ENCODE measurements around the gene SLC1A5.
A peak's percentile ranks its signal among the peaks of the same experiment; 100 is the strongest.
"Not testable (repeated sequence)": the region's sequence is repeated elsewhere in the genome, so short reads cannot be mapped to it uniquely, and the experiment has no call there.

SLC1A5 gene

DNA sequence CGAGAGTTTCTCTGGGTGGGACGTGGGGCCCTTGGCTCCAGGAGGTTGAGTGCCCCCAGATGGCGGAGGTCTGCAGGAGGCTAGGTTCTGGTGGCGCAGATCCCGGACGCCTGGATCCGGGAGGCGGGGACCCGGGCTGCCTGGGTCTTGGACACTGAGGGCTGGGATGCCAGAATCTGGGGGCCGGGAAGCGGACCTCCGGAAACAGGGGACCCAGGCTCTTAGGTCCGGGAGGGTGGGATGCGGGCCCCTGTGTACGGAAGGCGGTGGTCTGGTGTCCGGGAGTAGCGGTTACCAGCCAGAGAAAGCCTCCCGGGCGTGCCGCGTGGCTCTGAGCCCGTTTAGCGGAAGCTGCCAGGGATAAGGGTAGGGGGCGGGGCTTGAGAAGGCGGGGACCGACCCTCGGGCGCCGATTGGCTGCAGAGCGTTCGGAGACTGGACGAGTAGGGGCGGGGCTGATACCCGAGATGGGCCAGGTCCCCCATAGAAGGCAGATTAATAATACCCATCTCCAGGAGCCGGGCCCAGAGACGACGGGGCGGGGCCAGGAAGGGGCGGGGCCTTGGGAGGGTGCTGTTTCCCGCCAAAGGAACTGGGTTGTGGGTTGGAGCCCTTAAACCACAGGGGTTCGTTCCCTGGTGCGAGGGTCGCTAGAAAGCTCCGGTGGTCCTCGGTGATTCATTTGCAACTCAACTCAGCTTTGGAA lies at the start of gene SLC1A5:
TSS of gene SLC1A5 (minus strand) at position 333 of the 706 bp plus-strand sequence. CDS start 629 bp downstream, outside the sequence.
- DNase-seq: peak; percentile 95 to 99

DNA sequence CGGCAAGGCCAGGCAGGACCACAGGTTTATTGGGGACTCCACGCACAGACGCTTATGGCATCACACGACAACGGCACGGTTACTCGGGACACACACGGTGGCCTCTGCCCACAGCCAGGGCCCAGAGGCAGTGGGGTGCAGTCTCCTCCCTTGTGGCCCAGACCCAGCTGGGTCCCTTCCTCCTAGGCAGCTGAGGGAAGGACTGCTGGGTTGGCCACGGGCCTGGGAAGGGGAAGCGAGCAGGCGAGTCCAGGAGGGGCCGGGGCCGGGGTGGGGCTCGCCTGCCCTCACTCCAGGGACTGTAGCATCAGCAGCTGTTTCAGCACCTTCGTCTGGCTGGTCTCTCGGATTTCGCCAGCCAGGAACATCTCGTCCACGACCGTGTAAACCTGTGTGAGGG lies 49.8 kb upstream of the SLC1A5 start:
- DNase-seq: no peak

DNA sequence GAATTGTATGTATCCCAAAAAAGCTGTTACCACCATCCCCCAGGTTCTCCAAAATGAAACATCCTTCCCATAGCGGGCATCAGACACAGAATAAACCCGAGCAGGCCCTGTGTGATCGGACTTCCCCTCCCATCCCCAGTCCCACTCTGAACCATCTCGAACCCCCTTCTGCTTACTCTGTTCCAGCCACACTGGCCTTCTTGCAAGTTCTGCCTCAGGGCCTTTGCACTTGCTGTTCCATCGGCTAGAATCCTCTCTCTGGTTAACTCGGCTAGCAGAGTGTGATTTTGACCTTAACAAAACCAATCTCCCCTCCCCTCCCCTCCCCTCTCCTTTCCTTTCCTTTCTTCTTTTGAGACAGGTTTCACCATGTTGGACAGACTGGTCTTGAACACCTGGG lies 46.6 kb upstream of the SLC1A5 start:
- DNase-seq: no peak

DNA sequence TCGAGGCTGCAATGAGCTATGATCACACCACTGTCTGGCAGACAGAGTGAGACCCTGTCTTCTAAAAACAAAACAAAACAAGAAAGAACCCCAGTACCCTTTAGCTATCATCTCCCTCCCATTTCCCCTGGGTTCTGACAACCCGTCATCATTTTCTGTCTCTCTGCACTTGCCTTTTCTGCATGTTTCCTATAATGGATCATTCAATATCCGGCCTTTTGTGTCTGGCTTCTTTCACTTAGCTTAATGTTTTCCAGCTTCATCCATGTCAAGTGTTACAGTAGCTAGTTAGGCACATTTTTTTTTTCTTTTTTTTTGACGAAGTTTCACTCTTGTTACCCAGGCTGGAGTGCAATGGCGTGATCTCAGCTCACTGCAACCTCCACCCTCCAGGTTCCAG lies 45.7 kb upstream of the SLC1A5 start:
- DNase-seq: no peak

DNA sequence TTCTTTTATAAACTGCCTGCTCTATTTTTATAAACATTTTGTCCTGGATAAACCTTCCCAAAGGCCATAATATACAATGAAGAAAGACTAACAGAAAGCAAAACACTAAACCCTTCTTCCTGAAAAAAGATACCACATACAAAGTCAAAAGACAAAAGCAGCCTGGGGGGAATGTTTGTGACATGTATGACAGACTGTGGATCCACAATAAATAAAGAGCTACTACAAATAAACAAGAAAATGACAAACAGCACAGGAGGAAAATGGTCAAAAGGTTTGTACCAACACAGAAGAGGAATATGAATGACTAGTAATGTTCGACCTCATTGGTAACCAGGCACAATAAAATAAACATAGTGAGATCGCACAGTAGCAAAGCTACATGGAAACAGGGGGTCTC lies 42.5 kb upstream of the SLC1A5 start:
- no peak for DNase-seq

DNA sequence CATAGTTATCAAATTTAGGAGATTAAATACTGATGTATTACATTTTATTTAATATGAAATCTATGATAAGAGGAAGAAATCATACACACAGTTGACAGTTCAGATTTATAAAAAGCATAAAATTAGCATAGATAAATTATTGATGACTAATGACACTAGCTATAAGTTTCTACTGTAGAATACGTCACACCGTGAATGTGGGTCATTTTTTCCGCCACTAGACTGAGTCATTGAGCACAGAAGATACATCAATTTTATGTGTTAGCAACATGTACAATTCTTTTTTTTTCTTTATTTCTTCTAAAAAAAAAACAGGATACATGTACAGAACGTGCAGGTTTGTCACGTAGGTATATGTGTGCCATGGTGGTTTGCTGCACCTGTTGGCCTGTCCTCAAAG lies 40.1 kb upstream of the SLC1A5 start:
- no peak for DNase-seq

DNA sequence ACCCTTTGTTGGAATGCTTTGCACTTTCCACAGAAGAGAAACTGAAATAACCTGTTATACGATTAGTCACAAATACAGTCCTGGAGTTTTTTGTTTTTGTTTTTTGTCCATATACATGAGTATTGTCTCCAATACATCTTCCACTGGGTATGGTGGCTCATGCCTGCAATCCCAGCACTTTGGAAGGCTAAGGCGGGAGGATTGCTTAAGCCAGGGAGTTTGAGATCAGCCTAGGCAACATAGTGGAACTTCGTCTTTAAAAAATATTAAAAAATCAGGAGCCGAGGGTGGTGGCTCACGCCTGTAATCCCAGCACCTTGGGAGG lies 37.3 kb upstream of the SLC1A5 start:
- no peak for DNase-seq

DNA sequence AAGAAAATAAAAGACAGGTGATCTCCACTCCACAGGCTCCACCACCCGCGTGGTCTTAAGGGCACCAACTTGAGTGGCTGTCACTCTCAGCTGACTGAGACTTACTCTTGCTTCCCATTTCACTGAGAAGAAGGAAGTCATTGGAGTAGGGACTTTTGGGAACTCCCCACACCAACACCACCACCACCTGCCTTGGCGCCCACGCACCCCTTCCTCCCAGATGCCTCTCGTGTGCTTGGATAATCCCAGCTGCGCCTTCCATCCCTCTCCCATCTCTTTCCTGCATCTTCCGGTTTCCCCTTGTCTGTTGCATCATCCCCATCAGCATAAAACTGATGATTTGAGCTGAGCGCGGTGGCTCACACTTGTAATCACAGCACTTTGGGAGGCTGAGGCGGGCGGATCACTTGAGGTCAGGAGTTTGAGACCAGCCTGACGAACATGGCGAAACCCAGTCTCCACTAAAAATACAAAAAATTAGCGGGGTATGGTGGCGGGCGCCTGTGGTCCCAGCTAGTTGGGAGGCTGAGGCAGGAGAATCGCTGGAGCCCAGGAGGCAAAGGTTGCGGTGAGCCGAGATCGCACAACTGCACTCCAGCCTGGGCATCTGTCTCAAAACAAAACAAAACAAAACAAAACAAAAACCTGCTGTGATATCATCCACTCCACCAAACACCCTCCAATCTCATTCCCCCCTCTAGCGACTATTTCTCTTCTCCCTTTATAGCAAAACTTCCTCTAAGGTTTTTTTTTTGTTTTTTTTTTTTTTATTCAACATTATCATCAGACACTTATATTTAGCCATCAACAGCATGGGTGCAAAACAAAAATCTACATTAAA lies 36.7 kb upstream of the SLC1A5 start:
- DNase-seq: no peak

DNA sequence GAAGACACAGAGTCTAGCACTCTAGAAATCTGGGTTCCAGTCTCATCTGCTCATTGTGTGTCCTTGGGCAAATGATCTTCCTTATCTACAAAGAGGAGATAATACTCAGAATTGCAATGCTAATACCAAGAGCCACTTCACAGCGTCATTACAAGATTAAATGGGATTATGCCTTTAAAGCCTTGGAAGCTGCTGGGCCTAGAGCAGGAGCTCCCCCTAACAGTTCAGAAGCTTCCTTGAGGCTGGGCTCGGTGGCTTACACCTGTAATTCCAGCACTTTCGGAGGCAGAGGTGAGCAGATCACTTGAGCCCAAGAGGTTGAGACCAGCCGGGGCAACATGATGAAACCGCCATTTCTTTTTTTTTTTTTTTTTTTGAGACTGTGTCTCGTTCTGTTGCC lies 34.7 kb upstream of the SLC1A5 start:
- no peak for DNase-seq

DNA sequence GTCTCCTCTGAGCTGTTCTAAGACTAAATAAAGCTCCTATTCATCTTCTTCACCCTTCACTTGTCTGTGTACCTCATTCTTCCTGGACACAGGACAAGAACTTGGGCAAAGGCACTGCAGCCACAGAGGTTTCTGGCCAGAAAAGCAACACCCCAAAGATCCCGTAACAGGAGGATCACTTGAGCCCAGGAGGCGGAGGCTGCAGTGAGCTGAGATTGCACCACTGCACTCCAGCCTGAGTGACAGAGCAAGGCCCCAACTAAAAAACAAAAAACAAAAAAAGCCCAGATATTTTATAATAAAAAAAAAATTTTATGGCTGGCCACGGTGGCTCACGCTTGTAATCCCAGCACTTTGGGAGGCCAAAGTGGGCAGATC lies 34.0 kb upstream of the SLC1A5 start:
- DNase-seq: not testable (repeated sequence)

DNA sequence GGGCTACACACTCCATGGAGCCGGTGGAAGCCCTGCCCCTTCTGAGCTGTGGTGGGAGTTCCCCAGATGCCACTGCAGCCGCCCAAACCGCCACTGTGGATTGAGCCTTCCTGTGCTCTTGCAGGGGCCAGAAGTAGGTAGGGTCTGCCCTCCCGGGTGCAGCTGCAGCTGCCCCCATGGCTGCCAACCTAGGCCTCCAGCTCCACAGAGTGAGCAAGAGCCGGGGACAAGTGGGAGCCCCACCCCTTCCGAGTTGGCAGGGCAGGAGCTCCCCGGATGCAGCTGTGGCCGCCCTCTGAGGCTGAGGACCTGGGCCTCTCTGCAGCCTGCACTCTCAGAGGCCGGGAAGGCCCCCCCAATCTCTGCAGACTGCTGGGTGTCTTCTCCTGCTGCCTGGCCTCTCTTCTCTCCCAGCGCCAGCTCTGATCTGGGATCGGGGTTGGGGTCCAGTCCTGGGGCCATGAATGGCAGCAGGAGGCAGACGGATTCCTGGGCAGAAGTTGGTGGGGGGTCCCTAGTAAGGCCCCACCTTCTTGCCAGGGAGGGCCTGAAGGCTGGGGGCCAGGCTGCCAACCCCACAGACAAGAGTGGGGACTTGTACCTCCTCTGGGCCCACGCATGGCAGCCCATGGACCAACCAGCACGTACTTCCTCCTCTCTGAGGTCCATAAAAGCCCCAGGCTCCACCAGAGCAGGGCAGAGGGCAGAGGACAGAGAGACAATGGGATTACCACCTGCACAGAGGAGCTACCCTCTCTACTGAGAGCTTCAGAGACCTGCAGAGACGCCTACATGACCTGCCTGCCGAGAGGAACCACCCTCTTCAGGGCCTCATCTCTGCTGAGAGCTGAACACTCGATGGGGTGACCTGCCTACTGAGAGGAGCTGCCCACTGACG lies 33.4 kb upstream of the SLC1A5 start:
- DNase-seq: no peak

DNA sequence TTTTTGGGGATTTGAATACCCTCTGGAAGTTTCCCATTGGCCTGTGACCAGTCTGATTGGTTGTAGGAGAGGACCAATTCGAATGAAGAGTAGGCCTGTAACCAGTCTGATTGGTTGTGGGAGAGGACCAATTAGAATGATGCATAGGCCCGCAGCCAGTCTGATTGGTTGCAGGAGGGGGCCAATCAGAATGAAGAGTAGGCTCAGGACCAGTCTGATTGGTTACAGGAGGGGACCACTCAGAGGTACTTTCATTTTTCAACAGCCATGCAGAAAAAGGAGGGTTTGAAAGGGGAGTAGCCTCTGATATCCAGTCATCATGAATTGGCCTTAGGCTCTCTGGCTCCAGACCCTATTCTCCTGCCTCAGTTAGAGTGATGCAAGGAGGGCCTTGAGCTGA lies 30.4 kb upstream of the SLC1A5 start:
- no peak for DNase-seq

DNA sequence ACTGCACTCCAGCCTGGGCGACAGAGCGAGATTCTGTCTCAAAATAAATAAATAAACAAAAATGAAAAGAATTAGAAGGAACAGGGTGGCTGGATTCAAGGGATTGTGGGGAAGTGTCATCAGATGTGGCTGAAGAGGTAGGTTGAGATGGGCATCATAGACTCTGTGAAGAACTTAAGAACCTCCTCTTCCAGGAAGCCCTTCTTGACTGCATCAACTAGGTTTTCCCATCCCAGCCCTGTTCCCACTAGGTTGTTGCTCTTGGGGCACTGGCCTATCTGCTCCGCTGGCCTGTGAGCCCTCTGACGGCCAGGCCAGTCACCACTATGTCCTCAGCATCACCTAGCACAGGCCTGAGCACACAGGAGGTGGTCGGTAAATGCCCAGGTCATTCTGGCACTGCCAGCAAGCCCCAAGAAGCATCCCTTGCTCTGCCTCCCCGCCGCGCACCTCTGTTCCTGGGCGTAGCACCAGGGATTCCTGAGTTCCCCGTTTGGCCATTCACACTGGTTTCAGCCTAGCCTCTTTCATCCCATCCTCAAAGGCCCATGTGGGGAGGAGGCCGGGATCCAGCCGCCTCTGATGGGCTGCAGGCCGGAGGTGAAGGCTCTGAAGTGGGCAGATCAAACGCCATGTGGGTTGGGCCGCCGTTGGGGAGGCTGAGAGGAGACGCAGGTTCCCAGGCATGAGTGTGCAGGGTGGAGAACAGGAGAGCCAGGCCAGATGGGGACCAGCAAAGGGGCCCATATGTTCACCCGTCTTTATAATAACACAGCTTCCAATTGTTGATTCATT lies 27.6 kb upstream of the SLC1A5 start:
- no peak for DNase-seq

DNA sequence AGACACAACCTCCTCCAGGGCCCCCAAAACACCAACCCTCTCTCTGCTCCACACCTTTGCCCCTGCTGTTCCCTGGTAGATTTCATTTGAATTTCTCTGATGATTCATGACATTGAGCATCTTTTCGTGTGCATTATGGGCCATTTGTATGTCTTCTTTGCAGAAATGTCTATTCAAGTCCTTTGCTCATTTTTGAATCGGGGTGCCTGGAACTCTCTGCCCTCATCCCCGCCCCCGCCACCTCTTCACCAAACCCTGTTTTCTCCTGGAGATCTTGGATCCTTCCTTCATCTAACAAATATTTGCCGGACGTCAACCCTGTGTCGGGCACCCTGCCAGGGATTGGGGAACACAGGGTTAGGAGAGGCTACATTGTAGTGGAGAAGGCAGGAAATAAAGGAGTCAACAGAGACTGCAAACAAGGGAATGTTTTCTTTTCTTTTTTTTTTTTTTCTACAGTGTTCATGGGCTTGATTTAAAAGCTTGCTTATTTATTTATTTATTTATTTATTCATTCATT lies 25.5 kb upstream of the SLC1A5 start:
- DNase-seq: no peak

DNA sequence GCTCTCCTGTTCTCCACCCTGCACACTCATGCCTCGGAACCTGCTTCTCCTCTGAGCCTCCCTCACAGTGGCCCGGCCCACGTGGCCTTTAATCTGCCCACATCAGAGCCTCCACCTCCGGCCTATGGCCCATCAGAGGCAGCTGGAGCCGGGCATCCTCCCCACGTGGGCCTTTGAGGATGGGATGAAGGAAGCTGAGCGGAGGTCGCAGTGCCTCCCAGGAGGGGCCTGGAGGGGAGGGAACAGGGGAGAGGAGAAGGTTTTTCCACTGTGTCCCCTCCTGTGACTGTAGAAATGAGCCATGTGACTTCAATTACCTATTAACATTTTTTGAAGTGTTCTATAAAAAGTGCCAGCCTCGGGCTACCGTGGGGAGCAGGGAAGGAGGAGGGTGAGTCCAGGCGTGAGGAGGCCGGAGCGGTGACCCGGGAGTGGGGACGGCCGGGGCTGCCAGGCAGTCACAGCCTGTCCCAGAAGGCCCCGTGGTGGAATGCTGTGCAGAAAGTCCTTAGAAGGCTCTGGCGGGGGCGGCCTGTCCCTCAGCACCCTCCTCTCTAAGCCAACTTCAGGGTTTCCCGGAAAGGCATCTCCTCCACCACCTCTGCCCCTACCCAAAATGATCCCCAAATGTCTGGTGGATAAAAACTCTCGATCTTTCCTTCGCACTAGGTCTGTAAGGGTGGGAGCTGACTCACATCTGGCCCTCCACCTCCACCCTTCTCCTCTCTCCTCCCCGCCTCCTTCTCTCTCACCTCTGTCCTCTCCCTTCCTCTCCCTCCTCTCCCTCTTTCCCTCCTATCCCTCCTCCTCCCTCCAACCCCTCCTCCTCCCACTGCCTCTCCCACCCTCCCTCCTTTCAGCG lies 24.8 kb upstream of the SLC1A5 start:
- DNase-seq: no peak

DNA sequence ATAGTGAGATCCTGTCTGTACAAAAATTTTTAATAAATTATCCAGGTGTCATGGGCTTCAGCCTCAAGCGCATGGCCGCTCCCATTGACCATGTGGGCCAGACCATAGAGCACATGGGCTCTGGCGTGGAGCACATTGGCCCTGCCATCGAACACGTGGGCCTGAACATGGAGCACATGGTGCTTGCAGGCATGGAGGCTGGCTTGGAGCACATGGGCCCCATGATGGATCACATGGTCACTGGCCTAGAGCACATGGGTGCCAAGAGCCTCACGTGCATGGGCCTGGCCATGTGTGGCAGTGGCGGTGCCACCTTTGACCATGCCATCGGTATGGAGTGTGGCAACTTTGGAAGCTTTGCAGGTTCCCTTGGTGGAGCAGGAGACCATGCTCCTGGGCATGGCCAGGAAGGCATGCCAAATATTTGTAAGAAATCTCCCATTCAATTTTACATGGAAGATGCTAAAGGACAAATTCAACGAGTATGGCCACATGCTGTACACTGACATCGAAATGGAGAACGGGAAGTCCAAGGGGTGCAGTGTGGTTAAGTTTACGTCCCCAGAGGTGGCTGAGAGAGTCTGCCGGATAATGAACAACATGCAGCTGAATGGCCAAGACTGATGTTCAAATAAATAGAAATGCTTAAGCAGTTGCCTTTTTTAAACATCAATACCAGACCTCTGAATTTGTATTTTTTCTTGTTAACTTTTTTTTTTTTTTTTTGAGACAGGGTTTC lies 21.3 kb upstream of the SLC1A5 start:
- no peak for DNase-seq

DNA sequence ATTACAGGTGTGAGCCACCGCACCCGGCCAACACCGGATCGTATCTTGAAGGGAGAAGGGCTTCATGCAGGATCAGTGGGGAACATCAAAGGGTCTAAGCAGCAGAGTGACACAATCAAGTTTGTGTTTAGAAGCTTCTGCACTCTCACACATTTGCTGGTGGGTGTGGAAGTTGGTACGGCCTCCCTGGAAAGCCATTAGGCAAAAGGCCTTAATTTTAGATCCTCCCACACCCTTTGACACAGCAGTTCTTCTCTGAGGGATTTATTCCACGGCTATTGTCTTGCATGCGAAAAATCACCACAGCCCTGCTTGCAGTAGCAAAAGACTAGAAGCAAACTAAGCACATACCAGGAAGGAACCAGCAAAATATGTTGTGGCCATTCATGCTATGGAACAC lies 18.3 kb upstream of the SLC1A5 start:
- no peak for DNase-seq

DNA sequence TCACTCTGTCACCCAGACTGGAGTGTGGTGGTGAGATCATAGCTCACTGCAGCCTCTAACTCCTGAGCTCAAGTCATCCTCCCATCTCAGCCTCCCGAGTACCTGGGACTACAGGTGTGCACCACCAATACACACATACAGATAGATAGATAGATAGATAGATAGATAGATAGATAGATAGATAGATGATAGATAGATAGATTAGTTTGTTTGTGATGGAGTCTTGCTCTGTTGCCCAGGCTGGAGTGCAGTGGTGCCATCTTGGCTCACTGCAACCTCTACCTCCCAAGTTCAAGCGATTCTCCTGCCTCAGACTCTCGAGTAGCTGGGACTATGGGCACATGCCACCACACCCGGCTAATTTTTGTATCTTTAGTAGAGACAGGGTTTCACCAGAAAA lies 16.0 kb upstream of the SLC1A5 start:
- DNase-seq: not testable (repeated sequence)

DNA sequence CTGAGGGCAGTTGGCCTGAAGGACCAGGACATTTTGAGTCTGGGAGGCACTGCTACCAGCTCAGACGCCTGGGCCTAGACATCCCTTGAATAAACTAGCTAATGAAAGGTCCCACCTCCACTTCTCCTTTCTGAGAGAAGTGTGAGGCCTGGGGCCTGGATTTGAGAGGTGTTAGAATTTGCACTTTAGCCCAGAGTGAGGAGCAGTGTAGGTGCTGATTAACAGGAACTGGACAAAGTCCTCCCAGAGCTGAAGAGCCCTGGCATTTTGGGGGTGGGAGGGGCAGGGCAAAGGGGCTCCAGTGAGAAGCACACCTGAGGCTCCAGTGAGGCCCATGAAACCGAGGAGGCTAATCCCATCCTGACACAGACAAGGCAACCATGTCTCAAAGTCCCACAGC lies 15.2 kb upstream of the SLC1A5 start:
- DNase-seq: no peak

DNA sequence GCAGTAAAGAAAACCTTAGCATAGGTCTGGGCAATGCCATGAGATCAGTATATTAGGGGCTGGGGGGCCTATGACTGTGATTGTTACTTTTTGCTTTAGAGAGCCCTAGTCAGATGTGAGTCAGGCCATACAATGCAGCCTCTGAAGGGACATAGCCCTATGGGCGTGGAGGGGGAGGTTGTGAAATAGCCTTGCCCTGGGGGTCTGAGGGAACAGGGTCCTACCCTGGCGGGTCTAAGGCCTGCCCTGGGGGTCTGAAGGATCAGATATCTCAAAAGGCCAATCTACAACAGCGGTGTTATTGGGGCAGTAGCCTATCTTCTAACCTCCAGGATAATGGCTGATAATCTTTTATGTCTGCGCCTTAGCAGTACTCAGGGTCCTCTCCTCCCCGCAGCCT lies 13.8 kb upstream of the SLC1A5 start:
- no peak for DNase-seq

DNA sequence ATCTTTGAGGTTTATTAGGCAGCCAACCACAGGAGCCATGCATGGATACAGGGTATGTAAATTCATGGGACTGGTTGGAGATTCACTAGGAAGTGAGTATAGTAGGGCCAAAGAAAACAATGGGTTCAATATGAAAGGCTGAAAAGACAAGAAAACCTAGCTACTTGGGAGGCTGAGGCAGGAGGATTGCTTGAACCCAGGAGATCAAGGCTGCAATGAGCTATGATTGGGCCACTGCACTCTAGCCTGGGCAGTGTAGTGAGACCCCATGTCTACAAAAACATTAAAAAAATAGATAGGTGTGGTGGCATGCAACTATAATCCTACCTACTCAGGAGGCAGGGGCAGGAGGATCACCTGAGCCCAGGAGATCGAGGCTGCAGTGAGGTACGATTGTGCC lies 10.3 kb upstream of the SLC1A5 start:
- DNase-seq: no peak
